Glomerular visceral epithelial cell (primary cell): Measurements from ENCODE around the gene PCDHB10.
A peak's percentile ranks its signal among the peaks of the same experiment; 100 is the strongest.
"Not testable (repeated sequence)": the region's sequence is repeated elsewhere in the genome, so short reads cannot be mapped to it uniquely, and the experiment has no call there.

ENCODE experiments used
- DNase-seq: peaks from one replicate; pipeline ENCODE4 v3.0.0-alpha.2; 2016; ENCODE audit errors: extremely low spot score

PCDHB10 gene

DNA sequence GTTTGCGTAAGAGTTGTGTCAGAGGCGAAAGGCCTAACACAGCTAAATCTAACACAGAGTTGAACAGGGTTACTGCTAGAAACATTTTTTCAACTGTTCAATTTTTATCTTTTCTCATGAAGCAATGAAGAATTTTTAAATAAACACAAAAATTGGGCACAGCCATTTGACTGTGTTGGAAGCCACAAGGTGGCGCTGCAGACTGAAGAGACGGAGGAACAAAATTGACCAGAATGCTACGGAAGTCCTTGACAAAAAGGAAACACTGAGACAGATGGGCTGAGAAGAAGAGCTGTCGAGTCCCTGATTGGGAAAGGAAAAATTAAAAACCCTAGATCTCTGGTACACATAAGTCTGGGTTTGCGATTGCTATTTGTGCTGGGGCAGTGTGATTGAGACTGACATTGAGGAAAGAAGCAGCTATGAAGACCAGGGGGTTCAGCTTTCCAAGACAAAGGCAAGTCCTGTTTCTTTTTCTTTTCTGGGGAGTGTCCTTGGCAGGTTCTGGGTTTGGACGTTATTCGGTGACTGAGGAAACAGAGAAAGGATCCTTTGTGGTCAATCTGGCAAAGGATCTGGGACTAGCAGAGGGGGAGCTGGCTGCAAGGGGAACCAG, 5.1 kb upstream of the PCDHB10 start, which contains the start of gene PCDHB9:
TSS of gene PCDHB9 (plus strand) at position 265 of the 616 bp plus-strand sequence. CDS start at position 423, 158 bp downstream.
- DNase-seq: no peak

DNA sequence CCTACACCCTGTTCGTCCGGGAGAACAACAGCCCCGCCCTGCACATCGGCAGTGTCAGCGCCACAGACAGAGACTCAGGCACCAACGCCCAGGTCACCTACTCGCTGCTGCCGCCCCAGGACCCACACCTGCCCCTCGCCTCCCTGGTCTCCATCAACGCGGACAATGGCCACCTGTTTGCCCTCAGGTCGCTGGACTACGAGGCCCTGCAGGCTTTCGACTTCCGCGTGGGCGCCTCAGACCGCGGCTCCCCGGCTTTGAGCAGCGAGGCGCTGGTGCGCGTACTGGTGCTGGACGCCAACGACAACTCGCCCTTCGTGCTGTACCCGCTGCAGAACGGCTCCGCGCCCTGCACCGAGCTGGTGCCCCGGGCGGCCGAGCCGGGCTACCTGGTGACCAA, 3.5 kb upstream of the PCDHB10 start:
- not testable (repeated sequence) for DNase-seq

DNA sequence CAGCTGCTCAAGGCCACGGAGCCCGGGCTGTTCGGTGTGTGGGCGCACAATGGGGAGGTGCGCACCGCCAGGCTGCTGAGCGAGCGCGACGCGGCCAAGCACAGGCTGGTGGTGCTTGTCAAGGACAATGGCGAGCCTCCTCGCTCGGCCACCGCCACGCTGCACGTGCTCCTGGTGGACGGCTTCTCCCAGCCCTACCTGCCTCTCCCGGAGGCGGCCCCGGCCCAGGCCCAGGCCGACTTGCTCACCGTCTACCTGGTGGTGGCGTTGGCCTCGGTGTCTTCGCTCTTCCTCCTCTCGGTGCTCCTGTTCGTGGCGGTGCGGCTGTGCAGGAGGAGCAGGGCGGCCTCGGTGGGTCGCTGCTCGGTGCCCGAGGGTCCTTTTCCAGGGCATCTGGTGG, 3.0 kb upstream of the PCDHB10 start:
- DNase-seq: not testable (repeated sequence)

DNA sequence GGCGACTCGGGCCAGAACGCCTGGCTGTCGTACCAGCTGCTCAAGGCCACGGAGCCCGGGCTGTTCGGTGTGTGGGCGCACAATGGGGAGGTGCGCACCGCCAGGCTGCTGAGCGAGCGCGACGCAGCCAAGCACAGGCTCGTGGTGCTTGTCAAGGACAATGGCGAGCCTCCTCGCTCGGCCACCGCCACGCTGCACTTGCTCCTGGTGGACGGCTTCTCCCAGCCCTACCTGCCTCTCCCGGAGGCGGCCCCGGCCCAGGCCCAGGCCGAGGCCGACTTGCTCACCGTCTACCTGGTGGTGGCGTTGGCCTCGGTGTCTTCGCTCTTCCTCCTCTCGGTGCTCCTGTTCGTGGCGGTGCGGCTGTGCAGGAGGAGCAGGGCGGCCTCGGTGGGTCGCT, 2.2 kb downstream of the PCDHB10 start:
- not testable (repeated sequence) for DNase-seq

DNA sequence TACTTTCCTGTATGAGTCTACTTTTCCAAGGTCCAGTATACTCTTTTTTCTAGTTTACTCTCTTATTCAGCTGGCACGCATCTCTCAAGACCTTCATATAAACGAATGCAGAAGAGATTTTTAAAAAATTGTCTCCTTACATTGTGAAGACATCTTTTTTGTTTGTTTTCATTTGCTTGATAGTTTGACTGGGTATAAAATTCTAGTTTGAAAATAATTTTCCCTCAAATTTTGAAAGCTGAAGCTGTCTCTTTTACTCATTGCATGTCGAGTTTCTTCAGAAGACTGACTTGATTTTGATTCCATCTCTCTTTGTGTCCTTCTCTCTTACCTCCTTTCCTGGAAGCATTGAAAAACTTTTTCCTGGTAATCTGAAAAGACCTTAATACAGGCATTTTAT, 4.2 kb downstream of the PCDHB10 start:
- no peak for DNase-seq

DNA sequence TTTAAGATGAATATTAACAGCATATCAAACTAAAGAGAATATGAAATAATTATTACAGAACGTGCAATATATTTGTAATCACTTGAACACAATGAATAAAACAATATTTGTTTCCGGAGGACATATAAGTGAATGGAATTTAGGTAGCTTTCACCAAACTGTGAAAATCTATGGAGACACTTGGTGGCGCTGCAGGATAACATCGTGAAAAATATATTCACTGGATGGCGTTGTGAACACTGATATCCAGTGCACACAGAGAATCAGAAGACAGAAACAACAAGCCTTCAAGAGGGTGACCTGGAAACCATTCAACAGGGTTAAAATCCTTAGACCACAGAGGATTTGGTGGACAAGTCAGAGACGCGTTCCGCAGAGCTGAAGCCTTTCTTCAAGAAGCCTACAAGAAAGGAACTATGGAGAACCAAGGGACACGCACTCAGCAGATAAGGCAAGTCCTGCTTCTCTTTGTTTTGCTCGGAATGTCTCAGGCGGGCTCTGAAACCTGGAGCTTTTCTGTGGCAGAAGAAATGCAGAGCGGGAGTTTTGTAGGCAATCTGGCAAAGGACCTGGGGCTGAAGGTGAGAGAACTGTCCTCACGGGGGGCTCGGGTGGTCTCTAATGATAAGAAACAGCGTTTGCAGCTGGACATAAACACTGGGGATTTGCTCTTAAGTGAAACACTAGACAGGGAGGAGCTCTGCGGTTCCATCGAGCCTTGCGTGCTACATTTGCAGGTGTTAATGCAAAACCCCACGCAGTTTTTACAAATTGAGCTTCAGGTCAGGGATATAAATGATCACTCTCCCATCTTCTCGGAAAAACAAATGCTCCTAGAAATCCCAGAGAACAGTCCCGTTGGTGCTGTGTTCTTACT, 7.4 kb downstream of the PCDHB10 start, which contains the start of gene PCDHB11:
TSS of gene PCDHB11 (plus strand) at position 269 of the 877 bp plus-strand sequence. CDS start at position 417, 148 bp downstream.
- DNase-seq: peak; percentile 40

DNA sequence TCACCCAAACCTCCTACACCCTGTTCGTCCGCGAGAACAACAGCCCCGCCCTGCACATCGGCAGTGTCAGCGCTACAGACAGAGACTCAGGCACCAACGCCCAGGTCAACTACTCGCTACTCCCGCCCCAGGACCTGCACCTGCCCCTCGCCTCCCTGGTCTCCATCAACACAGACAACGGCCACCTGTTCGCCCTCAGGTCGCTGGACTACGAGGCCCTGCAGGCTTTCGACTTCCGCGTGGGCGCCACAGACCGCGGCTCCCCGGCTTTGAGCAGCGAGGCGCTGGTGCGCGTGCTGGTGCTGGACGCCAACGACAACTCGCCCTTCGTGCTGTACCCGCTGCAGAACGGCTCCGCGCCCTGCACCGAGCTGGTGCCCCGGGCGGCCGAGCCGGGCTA, 9.0 kb downstream of the PCDHB10 start:
- DNase-seq: not testable (repeated sequence)

DNA sequence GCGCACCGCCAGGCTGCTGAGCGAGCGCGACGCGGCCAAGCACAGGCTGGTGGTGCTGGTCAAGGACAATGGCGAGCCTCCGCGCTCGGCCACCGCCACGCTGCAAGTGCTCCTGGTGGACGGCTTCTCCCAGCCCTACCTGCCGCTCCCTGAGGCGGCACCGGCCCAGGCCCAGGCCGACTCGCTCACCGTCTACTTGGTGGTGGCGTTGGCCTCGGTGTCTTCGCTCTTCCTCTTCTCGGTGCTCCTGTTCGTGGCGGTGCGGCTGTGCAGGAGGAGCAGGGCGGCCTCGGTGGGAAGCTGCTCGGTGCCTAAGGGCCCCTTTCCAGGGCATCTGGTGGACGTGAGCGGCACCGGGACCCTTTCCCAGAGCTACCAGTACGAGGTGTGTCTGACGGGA, 9.5 kb downstream of the PCDHB10 start:
- not testable (repeated sequence) for DNase-seq

DNA sequence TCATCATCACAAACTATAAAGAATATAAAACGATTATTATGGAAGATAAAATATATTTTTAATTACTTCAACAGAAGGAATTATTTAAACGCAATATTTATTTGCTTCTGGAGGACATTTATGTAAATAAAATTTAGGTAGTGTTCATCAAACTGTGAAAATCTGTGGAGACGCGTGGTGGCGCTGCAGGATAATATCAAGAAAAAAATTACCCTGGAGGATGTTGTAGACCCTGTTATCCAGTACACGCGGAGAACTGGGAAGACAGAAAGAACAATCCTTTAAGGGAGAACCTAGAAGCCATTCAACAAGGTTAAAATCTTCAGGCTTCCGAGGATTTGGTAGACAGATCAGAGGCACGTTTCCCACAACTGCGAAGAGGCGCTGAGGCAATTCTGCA, 16.3 kb downstream of the PCDHB10 start, which contains the start of gene PCDHB12:
TSS of gene PCDHB12 (plus strand) at position 242 of the 400 bp plus-strand sequence. CDS start 189 bp downstream, outside the sequence.
- DNase-seq: peak; percentile 15

DNA sequence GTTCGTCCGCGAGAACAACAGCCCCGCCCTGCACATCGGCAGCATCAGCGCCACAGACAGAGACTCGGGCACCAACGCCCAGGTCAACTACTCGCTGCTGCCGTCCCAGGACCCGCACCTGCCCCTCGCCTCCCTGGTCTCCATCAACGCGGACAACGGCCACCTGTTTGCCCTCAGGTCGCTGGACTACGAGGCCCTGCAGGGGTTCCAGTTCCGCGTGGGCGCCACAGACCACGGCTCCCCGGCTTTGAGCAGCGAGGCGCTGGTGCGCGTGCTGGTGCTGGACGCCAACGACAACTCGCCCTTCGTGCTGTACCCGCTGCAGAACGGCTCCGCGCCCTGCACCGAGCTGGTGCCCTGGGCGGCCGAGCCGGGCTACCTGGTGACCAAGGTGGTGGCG, 18.1 kb downstream of the PCDHB10 start:
- not testable (repeated sequence) for DNase-seq

DNA sequence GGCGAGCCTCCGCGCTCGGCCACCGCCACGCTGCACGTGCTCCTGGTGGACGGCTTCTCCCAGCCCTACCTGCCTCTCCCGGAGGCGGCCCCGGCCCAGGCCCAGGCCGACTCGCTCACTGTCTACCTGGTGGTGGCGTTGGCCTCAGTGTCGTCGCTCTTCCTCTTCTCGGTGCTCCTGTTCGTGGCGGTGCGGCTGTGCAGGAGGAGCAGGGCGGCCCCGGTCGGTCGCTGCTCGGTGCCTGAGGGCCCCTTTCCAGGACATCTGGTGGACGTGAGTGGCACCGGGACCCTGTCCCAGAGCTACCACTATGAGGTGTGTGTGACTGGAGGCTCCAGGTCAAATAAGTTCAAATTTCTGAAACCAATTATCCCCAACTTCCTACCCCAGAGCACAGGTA, 18.7 kb downstream of the PCDHB10 start:
- DNase-seq: not testable (repeated sequence)

DNA sequence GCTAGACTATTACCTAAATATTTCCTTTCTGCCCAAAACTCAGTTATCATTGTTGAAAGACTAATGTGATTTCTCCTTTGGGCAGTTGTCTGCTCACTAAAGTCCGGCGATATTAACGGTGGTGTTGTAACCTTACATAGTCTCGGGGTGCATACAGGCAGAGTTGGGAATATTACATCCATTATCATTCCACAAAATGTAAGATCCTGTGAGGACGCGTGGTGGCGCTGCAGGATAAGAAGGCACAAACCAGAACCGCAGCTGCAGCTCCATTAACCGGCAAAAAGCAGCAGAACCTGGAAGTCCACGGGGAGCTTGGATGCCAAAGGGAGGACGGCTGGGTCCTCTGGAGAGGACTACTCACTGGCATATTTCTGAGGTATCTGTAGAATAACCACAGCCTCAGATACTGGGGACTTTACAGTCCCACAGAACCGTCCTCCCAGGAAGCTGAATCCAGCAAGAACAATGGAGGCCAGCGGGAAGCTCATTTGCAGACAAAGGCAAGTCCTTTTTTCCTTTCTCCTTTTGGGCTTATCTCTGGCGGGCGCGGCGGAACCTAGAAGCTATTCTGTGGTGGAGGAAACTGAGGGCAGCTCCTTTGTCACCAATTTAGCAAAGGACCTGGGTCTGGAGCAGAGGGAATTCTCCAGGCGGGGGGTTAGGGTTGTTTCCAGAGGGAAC, 21.6 kb downstream of the PCDHB10 start, which contains the start of gene PCDHB13:
TSS of gene PCDHB13 (plus strand) at position 264 of the 684 bp plus-strand sequence. CDS start at position 469, 205 bp downstream.
- peak; percentile 54 for DNase-seq

DNA sequence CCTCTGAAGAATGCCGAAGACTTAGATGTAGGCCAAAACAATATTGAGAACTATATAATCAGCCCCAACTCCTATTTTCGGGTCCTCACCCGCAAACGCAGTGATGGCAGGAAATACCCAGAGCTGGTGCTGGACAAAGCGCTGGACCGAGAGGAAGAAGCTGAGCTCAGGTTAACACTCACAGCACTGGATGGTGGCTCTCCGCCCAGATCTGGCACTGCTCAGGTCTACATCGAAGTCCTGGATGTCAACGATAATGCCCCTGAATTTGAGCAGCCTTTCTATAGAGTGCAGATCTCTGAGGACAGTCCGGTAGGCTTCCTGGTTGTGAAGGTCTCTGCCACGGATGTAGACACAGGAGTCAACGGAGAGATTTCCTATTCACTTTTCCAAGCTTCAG, 22.4 kb downstream of the PCDHB10 start:
- not testable (repeated sequence) for DNase-seq

DNA sequence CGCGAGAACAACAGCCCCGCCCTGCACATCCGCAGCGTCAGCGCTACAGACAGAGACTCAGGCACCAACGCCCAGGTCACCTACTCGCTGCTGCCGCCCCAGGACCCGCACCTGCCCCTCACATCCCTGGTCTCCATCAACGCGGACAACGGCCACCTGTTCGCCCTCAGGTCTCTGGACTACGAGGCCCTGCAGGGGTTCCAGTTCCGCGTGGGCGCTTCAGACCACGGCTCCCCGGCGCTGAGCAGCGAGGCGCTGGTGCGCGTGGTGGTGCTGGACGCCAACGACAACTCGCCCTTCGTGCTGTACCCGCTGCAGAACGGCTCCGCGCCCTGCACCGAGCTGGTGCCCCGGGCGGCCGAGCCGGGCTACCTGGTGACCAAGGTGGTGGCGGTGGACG, 23.4 kb downstream of the PCDHB10 start:
- DNase-seq: not testable (repeated sequence)

DNA sequence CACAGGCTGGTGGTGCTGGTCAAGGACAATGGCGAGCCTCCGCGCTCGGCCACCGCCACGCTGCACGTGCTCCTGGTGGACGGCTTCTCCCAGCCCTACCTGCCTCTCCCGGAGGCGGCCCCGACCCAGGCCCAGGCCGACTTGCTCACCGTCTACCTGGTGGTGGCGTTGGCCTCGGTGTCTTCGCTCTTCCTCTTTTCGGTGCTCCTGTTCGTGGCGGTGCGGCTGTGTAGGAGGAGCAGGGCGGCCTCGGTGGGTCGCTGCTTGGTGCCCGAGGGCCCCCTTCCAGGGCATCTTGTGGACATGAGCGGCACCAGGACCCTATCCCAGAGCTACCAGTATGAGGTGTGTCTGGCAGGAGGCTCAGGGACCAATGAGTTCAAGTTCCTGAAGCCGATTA, 23.9 kb downstream of the PCDHB10 start:
- not testable (repeated sequence) for DNase-seq

DNA sequence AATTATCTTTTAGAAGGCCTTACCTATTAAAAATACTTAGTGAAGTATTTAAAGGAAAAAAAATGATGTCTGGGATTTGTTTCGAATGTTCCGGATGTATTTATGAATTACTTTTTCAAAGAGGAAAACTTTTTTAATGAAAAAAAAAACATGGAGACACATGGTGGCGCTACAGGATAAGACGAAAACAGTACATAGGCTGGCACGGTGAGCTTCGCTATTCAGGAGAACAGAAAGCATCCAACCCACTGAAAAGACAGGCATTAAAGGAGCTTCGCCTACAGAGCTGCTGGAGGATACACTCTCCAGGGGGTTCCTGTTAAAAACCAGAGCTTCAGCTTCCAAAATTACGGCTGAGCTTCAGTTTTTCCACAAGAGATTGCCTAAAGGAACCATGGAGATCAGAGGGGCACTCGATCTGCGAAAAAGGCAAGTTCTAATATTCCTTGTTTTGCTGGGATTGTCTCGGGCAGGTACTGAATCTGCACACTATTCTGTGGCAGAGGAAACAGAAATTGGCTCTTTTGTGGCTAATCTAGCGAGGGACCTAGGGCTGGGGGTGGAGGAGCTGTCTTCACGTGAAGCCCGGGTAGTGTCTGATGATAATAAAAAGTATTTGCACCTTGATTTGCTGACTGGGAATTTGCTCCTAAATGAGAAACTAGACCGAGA, 31.1 kb downstream of the PCDHB10 start, which contains the start of gene PCDHB14:
TSS of gene PCDHB14 (plus strand) at position 232 of the 672 bp plus-strand sequence. CDS start at position 395, 163 bp downstream.
- DNase-seq: peak; percentile 43

DNA sequence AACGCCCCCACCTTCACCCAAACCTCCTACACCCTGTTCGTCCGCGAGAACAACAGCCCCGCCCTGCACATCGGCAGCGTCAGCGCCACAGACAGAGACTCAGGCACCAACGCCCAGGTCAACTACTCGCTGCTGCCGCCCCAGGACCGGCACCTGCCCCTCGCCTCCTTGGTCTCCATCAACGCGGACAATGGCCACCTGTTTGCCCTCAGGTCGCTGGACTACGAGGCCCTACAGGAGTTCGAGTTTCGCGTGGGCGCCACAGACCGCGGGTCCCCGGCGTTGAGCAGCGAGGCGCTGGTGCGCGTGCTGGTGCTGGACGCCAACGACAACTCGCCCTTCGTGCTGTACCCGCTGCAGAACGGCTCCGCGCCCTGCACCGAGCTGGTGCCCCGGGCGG, 32.7 kb downstream of the PCDHB10 start:
- DNase-seq: not testable (repeated sequence)

DNA sequence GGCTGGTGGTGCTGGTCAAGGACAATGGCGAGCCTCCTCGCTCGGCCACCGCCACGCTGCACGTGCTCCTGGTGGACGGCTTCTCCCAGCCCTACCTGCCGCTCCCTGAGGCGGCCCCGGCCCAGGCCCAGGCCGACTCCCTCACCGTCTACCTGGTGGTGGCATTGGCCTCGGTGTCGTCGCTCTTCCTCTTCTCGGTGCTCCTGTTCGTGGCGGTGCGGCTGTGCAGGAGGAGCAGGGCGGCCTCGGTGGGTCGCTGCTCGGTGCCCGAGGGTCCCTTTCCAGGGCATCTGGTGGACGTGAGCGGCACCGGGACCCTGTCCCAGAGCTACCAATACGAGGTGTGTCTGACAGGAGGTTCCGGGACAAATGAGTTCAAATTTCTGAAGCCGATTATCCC, 33.3 kb downstream of the PCDHB10 start:
- DNase-seq: not testable (repeated sequence)

DNA sequence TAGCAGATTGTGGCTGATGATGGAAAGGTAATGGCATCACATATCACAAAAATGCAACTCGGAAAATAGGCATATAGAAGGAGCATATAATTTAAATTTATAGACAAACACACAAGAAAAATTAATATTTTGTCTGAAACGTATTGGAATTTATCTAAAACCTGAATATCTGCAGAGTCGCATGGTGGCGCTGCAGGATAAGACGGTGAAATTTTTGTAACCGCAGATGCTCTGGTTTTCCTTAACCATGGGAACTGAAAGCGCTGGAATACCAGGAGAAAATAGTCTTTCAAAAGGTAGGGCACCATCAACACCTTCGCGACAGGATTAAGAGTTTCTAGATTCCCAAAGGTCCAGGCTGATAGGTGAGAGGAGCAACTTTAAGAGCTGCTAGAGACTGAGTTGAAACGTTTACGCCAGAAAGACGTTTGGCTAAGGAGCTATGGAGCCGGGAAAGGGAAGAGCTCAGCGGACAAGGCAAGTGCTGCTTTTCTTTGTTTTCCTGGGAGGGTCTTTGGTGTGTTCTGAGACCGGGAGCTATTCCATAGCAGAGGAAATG, 42.0 kb downstream of the PCDHB10 start:
- peak; percentile 20 for DNase-seq

DNA sequence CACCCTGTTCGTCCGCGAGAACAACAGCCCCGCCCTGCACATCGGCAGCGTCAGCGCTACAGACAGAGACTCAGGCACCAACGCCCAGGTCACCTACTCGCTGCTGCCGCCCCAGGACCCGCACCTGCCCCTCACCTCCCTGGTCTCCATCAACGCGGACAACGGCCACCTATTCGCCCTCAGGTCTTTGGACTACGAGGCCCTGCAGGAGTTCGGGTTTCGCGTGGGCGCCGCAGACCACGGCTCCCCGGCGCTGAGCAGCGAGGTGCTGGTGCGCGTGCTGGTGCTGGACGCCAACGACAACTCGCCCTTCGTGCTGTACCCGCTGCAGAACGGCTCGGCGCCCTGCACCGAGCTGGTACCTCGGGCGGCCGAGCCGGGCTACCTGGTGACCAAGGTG, 43.8 kb downstream of the PCDHB10 start:
- not testable (repeated sequence) for DNase-seq
